Testis (tissue), 2 donors: ENCODE measurements around the gene TERB2.
"Not testable (repeated sequence)": the region's sequence is repeated elsewhere in the genome, so short reads cannot be mapped to it uniquely, and the experiment has no call there.

ENCODE experiments used
- CTCF ChIP-seq, 3 experiments: fragments of 450-650 bp in 2 of 3; fragments of 200-600 bp in 1 of 3; sonication (generic) in 1 of 3; IDR thresholded peaks; one replicate each; pipeline ENCODE4 v1.5.1; 2016 to 2019; ENCODE audit warnings: antibody characterized with exemption in 3 of 3, mild to moderate bottlenecking in 2 of 3, moderate library complexity in 1 of 3
- POLR2A ChIP-seq: fragments of 450-650 bp; IDR thresholded peaks from one replicate; pipeline ENCODE4 v1.6.1; 2017; ENCODE audit warnings: antibody characterized with exemption, mild to moderate bottlenecking, moderate library complexity

- TF ChIP-seq POLR2A; CTCF (IDR thresholded peaks at IDR 0.05): not testable (repeated sequence)
Measured at GRCh38 chr15:45001180-45001579, 44.7 kb downstream of the TERB2 start.
